NCI-H128 (cell line): ENCODE measurements around the gene CERS1.

Source experiments
- DNase-seq: peaks from one replicate; lab custom pipeline; 2025; ENCODE audit not compliant: unreplicated experiment; lab: John Stamatoyannopoulos, UW

Gene CERS1, protein sequence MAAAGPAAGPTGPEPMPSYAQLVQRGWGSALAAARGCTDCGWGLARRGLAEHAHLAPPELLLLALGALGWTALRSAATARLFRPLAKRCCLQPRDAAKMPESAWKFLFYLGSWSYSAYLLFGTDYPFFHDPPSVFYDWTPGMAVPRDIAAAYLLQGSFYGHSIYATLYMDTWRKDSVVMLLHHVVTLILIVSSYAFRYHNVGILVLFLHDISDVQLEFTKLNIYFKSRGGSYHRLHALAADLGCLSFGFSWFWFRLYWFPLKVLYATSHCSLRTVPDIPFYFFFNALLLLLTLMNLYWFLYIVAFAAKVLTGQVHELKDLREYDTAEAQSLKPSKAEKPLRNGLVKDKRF

DNA sequence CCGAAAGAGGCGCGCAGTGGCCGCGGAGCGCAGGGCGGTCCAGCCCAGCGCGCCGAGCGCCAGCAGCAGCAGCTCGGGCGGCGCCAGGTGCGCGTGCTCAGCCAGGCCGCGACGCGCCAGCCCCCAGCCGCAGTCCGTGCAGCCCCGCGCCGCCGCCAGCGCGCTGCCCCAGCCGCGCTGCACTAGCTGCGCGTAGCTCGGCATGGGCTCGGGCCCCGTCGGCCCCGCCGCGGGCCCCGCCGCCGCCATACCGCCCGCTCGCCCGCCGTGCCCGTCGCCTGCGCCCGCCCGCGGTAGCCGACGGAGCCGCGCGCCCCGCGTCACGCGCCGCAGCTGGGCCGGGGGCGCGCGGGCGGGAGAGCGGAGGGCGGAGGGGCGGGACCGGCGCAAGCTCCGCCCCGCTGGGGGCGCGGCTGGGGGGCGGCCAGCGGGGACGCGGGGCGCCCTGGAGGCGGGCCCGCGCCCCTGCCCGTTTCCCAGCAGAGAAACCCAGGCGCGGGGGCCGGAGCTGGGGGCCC lies at the start of gene CERS1:
Gene CERS1, minus strand, starts transcription at position 335 of the 518 bp plus-strand sequence. Its CDS starts 86 bp downstream, at position 249.
- DNase-seq, result no peak

DNA sequence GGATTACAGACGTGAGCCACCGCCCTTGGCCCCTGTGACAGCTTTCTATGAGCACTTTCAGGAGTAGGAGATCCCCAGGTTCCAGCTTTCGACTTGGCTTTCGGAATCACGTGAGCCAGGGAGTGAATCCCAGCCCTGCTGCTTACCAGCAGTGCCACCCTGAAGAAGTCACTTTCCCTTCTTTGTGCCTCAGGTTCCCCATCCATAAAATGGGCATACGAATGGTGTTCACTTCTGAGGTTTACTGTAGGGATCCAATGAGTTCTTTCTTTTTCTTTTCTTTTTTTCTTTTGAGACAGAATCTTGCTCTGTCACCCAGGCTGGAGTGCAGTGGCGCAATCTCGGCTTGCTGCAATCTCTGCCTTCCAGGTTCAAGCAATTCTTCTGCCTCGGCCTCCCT lies 49.3 kb upstream of the CERS1 start:
- no peak for DNase-seq

DNA sequence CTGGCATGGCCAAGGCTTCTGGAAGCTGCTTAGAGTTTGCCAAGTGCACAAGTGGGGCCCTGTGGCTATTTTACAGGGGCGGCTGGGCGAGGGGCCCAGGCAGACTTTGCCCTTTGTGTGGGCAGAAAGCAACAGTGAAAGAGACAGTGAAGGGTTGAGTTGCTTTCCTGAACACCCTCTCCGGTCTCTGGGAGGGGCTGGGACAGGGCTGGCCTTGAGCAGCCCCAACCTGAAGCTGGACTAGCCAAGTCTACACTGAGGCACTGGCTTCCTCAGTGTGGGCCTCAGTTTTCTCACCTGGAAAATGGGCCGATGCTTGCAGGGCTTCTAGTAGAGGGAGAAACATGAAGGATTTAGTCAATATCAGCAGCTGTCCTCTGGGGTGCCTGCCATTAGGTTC lies 47.5 kb upstream of the CERS1 start:
- DNase-seq, result no peak

DNA sequence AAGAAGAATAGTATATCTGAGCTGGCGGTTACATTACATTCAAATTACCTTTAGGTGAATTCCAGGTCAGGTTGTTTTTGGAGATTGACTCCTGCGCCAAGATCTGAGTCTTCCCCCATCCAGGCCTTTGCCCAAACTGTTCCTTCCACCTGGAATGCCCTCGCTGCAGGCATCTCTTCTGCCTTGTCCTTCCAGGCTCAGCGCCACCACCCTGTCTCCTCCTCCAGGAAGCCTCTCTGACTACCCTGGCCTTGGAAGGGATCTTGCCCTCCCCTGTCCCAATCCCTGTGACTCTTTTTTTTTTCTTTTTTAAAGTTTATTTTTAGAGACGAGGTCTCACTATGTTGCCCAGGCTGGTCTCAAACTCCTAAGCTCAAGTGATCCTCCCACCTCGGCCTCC lies 46.7 kb upstream of the CERS1 start:
- no peak for DNase-seq

DNA sequence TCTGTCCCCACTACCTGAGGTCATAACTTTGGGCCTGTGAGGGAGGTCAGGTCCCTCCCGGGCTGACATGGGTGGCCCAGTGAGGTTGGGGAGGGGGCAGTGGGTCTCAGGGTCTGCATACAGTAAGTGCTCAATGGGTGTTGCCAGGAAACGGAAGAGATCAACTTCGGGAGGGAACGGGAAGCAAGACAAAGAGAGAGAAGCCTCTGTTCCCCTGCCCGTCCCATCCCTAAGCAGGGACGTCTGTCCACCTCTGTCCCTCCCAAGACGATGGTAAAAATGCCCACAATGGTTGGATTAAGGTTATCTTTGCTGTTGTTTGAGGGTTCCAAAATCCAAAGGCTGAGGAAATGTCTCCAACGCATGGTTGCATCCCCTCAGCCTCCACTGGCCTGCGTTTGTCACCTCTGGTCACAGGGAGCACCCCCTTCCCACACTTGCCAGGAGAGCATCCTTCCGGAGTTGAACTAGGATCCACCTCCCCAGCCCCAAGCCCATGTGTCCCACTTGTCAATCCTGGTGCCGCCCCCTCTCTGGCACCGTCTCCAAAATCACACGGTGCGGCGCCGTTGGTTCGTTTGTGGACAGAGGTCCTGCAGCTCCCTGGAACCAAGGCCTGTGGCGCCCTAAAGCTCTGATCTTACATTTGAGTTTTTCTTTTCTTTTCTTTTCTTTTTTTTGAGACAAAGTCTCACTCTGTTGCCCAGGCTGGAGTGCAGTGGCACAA lies 45.8 kb upstream of the CERS1 start:
- DNase-seq, result no peak

DNA sequence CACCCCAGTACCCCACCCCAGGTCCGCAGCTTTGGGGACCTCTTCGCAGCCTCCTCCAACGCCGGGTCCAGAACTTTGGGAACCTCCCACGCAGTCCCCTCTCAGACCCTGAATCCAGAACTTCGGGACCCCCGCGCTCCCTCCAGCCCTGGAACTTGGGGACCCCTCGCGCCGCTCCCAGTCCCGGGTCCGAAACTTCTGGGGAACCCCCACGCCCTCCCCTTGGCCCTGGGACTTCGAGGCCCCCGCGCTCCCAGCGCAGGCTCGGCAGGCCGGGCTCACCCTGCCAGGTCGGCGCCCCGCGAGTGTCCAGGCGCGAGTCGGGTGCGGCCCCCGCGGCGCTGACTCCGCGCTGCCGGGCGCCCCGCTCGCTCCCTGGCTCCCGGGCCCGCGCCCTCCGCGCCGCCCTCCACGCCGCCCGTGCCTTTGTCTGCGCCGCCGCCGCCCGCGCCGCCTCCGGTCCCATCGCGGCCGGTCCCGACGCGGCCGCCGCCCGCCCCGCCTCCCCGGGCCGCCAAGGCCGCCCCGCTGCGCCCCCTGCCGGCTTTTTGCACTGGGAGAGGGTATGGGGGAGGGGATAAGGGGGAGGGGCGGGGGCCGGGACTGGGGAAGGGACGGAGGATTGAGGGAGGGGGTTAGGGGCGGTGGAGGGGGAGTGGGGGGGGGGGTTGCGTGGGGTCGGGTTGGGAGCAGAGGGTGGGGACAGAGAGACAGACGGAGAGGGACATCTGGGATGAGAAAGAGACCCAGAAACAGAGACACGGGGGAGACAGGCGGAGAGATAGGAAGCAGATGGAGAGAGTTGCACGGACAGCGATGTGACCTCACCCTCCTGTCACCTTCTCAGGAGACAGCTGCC lies 45.0 kb upstream of the CERS1 start, which contains the start of gene HOMER3:
Gene HOMER3, minus strand, starts transcription at position 449 of the 859 bp plus-strand sequence. CDS start 2,235 bp downstream, outside the sequence.
- DNase-seq, result no peak

DNA sequence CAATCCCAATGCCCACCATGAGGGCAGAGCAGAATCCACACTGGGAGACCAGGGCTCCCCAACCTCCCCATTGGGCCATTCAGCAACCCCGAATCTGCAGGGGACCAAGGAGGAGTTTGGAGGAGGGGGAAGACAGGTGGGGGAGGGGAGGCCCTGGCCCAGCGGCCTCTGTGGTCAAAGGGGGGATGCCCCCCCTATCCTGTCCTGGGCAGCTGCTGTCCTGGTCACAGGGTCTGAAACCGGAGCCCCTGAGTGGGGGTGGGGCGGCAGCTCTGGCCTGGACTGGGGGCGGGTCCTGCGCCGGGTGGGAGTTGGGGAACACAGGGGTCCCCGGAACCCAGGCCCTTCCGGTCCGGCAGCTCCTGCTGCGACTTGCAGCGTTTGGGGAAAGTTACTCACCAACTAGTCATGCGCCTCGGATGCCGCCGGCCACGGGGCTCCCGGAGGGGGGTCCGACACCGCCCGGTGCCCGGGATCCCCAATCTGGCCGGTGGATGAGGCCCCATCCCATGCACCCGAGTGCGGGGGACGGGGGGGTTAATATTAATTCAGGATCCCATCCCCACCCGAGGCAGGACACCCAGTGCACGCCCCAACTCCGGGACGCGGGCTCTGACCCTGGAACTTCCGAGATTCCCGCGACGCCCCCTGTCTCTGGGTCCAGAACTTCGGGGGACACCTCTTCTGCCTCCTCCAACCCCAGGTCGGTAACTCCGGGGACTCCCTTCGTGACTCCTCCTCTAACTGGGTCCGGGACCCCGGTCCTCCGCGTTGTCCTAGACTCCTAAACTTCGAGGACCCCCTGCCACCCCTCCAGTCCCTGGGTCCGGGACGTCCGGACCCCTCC lies 44.2 kb upstream of the CERS1 start:
- no peak for DNase-seq

DNA sequence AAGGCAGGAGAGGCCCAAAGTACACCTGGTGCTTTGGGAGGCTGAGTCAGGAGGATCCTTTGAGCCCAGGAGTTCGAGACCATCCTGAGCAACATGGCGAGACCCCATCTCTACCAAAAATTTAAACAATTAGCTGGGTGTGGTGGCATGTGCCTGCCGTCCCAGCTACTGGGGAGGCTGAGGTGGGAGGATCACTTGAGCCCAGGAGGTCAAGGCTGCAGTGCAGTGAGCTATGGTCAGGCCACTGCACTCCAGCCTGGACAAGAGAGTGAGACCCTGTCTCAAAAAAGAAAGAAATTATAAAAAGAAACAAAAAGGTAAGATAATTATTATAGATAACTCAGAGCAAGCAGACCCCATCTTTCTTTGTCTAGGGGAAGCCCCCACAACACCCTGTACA lies 43.2 kb upstream of the CERS1 start:
- DNase-seq, result no peak

DNA sequence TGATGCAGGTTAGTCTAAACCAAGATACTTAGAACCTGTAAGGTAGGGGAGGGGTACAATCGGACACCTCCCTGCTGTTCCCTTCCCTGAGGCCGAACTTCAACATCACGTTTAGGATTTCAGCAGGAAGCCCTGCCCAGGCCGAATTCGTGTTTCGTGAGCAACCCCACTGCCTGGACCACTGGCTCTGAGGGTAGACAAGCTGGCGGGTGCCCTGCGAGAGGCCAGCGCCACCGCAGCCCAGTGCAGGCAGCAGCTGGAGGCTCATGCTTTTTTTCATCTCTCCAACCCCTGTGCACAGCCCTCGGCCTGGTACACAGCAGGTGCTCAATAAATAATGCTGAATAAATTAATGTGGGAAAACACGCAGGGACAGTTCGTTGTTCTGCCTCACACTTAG lies 37.3 kb upstream of the CERS1 start:
- DNase-seq, result no peak

DNA sequence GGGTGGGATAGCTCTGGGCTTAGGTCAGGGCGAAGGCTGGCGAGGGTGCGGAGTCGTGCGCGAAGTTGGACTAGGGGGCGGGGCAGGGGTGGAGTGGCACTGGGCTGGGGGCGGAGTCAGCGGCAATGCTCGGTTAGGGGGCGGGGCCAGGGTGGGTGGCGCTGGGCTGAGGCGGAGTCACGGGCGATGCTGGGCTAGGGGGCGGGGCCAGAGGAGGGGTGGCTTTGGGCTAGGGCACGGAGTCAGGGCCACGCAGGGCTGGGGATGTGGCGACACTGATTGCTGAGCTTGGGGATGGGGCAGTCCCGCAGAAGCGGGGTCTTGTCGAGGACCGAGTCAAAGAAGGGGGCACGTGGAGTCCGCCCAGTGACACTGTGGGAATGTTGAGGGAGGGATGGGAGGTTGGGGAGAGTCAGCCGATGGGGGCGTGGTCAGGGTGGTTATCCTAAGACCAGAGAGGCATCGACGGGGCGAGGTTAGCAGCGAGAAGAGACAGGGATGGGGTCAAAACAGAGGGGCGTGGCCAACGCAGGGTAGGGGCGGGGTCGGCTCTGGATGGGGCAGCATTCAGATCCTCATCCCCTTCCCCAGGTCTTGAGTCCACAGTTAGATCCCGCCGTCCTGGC lies 36.4 kb upstream of the CERS1 start:
- DNase-seq, result no peak

DNA sequence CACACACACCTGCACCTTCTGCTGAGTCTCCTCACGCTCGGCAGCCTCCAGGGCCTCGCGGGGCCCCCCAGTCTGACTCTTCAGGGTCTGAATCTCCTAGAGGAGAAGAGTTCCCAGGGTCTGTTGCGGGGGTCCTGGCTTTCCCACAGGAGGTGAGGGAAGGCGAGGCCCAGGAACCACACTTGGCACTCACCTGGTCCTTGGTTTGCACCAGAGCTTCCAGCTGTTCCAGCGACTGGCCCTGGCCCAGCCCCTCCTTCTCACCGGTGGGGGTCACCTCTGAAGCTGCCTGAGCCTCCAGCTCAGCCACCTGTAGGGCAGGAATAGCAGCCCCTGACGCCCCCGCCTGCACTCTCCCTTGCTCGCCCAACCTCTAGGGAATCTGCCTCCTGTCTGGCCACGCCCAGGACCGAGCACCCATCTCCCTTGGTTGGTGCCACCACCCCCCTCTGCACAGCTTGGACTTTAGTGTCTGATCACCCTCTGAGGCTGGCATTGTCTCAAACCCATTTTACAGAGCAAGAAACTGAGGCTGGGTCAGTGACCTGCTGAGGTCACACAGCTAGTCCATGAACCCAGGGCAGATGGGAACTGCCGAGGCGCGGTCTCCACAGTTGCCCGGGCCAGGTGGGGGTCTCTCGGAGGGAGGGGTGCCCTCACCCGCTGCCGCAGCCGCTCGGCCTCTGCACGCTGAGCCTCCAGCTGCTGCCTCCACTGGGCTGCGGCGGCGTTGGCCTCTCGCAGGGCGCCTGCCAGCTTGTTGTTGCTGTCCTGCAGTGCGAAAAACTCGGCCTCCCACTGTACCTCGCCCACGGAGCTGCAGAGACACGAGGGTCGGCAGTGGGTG lies 35.6 kb upstream of the CERS1 start:
- no peak for DNase-seq

DNA sequence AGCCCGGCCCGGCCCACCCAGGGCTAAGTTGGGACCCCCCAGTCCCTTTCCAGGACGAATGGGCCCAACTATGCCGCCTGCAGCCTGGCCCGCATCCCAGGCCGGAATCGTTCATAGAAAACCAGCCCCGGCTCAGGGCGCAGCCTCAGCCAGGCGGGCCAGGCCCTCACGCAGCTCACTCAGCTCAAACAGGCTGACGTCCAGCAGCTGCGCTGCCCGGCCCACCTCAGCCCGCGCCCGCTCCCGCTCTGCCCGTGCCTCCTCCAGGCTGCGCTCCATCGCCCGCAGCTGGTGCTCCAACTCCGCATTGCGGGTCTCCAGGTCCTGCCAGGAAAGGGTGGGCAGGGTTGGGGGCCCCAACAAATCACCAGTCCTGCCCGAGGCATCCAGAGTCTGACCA lies 33.4 kb upstream of the CERS1 start:
- DNase-seq, result no peak

DNA sequence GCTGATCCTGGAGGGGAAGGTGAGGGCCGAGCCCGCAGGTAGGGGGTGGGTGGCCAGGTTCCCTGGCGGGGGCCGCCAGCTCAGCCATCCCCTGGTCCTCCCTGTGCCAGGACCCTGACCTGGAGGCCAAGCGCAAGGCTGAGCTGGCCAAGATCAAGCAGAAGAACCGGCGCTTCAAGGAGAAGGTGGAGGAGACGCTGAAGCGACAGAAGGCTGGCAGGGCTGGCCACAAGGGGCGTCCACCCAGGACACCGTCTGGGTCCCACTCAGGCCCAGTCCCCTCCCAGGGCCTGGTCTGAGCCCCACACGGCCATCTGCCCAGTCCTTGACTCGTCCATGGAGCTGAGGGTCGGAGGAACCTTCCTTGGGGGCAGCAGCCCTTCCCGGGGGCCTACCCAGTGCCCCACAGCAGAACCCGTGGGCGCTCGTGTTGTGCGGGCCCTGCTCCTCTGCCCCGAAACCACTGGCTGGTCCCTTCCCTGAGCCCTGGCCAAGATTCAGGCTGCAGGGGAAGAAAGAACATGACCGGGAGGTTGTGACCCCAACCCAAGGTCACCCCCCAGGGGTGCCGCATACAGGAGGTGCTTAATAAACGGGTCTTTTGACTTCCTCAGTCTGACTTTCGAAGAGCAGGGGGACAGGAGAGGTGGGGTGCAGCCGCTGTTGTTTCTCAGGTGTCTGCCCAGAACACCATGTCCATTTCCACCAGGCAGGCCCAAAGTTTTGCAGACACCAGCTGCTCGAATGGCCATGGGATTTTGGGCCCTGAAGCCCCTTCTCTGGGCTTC lies 32.3 kb upstream of the CERS1 start:
- no peak for DNase-seq

DNA sequence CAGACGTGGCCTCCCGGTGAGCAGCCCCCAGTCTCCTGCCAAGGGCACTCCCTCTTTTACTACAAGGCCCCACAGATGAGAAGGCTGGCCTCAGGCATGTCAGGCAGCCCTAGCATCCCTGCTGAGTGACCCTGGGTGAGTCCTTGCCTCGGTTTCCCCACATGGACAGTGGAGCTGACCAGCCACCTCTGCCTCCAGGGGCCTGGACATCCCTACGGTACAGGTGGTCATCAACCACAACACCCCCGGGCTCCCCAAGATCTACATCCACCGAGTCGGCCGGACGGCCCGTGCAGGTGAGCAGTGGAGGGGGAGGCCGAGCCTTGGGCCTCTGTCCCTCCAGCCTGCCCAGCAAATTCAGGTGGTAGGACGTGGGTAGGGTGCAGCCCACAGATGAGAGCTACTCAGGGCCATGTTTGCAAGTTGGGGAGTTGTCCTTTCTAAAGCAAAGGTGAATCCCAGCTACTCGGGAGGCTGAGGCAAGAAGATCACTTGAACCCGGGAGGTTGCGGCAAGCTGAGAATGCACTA lies 28.8 kb upstream of the CERS1 start:
- no peak for DNase-seq

DNA sequence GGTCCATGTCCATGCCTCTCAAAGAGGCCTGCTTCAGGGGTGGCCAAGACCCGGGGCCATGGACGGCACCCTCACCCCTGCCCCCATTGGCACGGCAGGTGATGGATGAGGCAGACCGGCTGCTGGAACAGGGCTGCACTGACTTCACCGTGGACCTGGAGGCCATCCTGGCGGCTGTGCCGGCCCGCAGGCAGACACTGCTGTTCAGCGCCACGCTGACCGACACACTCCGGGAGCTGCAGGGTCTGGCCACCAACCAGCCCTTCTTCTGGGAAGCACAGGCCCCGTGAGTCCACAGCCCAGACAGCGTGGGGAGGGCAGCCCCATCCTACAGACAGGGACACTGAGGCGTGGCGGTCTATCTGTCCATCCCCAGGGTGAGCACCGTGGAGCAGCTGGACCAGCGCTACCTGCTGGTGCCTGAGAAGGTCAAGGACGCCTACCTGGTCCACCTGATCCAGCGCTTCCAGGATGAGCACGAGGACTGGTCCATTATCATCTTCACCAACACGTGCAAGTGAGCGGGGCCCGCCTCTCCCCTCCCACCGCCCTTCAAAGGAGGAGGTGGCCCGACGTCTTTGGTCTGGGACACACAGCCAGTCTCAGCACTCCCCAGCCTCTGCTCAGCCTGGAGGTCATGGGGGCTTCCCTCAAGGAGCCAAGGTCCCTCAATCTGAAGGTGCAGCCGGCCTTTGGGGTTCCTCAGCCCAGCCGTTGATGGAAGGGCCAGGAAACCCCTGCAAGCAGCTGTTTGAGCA lies 26.4 kb upstream of the CERS1 start:
- DNase-seq, result no peak

DNA sequence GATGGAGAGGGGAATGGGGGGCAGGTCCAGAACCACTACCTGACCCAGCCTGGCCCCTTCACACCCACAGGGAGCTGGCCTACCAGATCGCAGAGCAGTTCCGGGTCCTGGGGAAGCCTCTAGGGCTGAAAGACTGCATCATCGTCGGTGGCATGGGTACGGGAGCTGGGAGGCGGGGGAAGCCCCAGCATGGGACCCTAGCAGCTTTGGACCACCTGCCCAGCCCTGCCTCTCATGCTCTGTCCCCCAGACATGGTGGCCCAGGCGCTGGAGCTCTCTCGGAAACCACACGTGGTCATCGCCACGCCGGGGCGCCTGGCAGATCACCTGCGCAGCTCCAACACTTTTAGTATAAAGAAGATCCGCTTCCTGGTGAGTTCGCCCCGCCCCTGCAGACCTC lies 25.6 kb upstream of the CERS1 start:
- DNase-seq, result no peak

DNA sequence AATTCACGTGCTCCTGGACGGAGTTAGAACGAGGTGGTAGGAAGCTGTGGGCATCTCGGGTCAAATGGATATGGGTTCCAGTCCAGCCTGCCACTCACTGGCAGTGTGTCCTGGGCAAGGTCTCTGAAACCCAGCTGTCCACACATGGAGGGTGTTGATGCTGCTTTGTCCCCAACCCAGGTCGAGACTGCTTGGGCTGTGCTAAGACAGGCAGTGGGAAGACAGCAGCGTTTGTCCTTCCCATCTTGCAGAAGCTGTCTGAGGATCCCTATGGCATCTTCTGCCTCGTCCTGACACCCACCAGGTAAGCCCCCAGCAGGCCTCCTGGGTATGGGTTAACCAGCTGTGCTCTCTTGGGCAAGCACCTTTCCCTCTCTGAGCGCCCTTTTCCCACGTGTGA lies 24.4 kb upstream of the CERS1 start:
- DNase-seq, result no peak
